ENCODE results near the gene ZNF417.
"Not testable (repeated sequence)": the region's sequence is repeated elsewhere in the genome, so short reads cannot be mapped to it uniquely, and the experiment has no call there.

Gene ZNF417

DNA sequence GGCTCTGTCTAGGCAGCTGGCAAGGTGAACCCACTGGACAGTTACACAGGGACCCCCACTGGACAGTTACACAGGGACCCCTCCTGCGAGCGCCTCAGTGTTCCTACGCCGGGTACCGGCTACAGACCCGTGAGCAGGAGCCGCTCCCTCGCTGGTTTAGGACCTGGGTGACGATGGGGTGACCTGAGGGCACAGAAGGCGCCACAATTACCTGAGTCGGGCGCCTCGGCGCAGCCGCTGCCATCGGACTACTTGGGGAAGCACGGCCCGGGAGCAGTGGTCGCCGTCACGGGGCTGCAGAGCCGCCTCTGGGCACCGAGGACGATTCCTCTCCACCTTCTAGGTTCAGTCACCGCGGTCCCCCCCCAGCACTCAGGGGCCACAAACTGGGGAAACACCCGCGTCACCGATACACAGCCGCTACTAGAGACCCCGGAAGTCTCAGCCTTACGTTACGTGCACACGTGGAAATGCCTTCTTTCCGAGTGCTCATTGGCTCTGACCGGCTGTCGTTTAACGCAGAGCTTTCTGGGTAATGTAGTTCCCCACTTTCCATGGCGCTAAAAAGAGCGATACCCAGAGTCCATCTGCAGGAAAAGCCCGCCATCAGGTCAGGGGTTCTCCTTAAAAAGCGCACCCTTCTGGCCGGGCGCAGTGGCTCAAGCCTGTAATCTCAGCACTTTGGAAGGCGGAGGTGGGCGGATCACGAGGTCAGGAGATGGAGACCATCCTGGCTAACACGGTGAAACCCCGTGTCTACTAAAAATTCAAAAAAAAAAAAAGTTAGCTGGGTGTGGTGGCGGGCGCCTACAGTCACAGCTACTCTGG, at the start of gene ZNF417:
Gene ZNF417 (minus strand): TSS at position 425 of the 828 bp plus-strand sequence. CDS start 181 bp downstream, at position 244.
- peak; percentile 83 for DNase-seq

DNA sequence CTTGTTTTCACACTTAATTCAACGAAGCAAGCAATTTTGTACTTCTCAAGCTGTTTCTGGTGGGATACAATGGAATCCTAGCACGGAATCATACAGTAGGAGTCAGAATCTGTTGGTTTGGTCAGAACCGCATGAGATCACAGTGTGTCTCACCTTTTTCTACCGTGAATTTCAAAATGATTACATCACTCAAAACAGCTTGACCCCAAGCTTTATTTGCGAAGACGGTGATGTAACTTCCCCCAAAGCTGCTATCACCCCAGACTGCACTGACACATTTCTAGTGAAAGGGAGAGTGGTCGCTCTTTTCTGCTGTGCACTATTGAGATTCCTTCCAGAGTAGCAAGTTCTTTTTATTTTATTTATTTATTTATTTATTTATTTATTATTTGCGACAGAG, 48.4 kb upstream of the ZNF417 start:
- no peak for DNase-seq

DNA sequence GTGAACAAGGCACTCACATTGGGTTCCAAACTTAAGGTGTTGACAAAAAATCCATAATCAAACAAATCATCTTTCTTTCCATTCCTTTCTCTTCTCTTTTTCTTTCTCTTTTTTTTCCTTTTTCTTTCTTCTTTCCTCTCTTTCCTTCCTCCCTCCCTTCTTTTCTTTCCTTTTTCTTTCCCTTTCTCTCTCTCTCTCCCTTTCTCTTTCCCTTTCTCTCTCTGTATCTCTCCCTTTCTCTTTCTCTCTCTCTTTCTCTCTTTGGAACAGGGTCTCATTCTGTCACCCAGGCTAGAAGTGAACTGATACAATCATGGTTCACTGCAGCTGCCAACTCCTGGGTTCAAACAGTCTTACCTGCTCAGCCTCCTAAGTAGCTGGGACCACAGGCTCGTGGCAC, 45.4 kb upstream of the ZNF417 start:
- DNase-seq: no peak

DNA sequence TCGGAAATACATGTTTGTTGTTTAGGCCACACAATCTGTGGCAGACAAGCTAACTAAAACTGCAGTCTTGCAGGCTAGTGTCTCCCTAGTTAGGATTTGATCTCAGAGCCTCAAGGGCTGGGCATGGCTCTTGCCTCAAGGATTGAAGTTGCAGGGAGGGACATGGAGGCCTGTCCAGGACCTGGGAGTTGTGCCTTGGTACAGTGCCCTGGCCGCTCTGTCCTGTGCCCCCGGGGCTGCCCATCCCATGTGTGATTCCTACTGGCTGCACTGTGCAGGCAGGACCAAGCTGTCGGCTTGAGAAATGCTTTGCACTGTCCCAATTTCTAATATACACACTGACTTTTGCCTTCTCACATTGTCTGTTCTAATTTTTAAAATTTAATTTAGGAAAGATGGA, 38.6 kb upstream of the ZNF417 start:
- no peak for DNase-seq

- DNase-seq: no peak
Measured at GRCh38 chr19:57949702-57950101, 33.3 kb upstream of the ZNF417 start.

DNA sequence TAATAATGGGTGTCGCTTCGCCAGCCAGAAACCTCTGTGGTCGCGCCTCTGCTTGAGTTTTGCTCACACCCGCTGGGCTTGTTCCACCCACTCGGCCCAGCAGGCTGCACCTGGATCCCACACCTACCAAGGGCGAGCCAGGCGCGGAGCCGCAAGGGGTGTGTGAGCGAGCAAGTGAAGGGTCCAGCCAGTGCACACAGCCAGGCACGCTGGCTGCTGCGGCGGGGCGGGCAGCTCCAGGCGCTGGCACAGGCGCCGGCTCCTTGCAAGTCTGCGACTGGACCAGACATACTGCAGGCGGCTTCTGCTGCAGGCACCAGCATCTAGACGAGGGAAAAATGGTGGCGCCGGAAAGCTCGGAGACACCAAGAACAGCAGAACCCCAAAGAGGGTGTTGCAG, 32.9 kb upstream of the ZNF417 start:
- DNase-seq: no peak

GRCh38 chr19:57947419-57948134, 31.2 kb upstream of the ZNF417 start, which contains the start of gene ZNF256:
Gene ZNF256 (minus strand): TSS chr19:57947706. CDS start chr19:57947474, 232 bp downstream.
- DNase-seq: peak; percentile 84

GRCh38 chr19:57947088-57947418, 30.7 kb upstream of the ZNF417 start:
- DNase-seq: no peak

GRCh38 chr19:57946316-57946715, 29.9 kb upstream of the ZNF417 start:
- no peak for DNase-seq

DNA sequence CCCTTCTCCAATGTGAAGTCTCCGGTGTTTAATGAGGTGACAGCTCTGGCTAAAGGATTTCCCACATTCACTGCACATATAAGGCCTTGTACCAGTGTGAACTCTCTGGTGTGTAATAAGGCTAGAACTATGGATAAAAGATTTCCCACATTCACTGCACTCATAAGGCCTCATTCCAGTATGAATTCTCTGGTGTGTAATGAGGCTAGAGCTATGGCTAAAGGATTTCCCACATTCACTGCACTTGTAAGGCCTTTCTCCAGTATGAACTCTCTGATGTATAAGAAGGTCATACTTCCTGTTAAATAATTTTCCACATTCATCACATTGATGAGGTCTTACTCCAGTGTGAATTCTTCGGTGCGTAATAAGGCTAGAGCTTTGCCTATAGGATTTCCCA, 25.2 kb upstream of the ZNF417 start:
- no peak for DNase-seq

- no peak for DNase-seq
Measured at GRCh38 chr19:57935731-57936130, 19.3 kb upstream of the ZNF417 start.

DNA sequence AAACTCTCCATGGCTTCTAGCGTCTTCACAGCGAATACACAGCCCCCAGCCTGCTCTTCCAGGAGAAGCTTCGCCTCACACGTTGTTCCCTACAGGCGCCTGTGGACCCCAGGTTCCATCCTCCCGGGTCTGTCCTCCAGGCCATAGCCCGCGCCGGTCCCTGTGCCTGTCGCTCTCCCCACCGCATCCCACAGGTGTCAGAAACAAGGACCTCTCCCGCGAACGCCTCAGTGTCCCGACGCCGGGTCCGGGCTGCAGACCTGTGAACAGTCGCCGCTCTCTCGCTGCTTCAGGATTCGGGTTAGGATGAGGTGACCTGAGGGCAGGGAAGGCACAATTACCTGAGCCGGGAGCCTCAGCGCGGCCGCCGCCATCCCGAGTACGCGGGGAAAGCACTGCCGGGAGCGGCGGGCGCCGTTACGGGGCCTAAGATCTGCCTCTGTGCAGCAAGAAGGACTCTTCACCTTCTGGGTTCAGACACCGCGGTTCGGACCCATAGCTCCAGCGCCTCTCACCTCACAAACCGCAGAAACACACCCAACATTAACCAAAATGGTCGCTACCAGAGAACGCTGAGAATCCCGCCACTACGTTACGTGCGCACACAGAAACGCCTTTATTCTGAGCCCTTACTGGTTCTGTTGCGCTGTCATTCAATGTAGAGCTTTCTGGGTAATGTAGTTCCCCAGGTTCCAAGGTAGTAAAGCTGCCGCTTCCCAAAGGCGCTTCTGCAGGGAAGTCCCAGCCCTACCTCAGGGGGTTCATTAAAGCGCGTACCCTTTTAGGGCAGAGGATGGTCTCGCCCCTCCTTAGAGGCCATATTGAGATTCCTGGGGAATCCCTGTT, 18.7 kb upstream of the ZNF417 start, which contains the start of gene ZNF418:
Gene ZNF418 (minus strand): TSS at position 583 of the 846 bp plus-strand sequence. CDS start 1,580 bp downstream, outside the sequence.
- peak; percentile 31 for DNase-seq

DNA sequence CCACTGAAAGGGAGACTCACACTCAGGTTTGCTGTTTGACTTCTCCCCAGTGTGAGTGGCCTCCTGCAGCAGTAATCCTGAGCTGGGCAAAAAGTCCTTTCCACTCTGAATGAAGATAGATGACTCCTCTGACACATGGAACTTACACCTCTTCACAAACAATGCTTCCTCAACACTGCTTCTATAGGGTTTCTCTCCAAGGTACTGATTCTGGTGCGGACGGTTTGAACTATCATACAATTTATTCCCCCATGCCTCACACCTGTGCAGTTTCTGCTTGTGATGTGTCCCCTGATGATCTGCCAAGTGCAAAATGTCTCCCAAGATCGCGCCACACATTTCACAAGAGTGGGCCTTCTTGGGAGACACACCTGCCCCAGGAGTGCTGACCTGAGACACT, 11.2 kb upstream of the ZNF417 start:
- DNase-seq: no peak

DNA sequence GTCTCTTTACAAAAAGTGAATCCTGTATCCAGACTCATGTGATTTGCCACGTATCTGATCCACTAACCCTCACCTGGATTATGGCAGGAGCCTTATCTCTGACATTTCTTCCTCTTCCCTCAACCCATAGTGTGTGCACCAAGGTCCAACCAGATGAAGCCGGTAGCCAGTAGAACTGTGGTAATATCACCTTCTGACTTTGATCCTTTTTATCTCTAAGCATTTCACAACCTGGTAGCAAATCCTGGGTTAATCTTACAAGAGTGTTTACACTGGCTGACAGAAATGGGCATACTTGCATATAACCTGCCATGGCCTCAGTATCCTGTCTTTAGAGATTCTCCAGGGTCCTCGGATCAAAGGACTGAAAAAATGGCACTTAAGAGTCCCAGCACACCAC, 1.9 kb downstream of the ZNF417 start:
- no peak for DNase-seq

DNA sequence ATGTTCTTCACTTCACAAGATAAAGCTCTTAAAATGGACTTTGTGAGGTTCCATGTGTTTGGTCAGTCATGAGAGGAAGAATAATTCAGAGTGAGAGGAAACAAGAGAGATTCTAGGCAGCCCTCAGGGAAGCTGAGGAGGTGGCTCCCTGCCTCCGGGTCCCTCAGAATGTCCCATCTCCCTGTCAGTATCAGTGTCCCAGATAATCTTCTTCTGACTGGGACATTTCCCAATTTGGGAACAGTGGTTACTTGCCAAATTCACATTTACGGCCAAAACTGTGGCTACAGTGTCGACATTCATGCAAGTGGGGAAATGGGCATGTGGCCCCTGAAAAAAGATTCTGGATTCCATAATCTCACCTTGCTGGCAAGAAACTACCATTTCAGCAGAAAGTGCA, 9.0 kb downstream of the ZNF417 start:
- DNase-seq: no peak

- DNase-seq: no peak
Measured at GRCh38 chr19:57905258-57905657, 11.1 kb downstream of the ZNF417 start.

DNA sequence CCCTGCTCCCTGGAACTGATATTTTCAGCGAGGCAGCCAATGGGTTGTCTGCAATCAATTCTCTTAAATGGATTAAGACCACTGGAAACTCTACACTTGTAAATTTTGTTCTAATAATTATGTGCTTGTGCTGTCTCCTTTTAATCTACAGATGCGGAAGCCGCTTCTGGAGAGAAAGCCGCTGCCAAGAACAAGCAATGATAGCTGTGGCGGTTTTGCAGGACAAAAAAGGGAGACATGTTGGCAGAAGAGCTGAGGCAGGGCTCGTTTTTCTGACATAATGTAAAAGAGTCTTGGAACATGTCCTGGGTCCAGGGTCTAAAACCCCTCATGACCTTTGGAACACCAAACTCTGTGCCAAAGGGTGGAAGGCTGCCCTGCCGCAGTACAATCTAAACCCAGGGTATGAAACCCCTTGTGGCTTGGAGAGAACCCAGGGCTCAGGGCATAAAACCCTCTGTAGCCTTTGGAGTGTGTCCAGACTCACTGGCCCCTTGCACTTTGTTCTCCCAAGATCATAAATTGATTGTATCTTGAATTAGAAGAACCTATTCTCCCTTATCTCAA, 12.7 kb downstream of the ZNF417 start:
- no peak for DNase-seq

DNA sequence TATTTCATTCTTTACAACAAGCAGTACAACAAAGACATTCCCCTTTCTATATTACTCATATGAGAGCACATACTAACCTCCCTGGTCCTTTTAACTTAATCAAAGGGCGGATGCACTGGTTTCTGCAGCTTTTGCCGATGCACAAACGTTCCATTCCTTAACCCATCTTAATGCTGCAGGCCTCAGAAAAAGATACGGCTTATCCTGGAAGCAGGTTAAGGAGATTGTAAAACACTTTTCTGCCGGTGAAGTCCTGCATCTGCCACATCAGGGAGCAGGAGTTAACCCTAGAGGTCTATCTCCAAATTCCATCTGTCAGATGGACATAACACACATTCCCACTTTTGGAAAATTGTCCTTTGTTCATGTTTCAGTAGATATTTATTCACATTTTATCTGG, 16.1 kb downstream of the ZNF417 start:
- no peak for DNase-seq

- not testable (repeated sequence) for DNase-seq
Measured at GRCh38 chr19:57890706-57891105, 25.7 kb downstream of the ZNF417 start.

GRCh38 chr19:57888560-57889231, 27.7 kb downstream of the ZNF417 start, which contains the start of gene ZNF814:
Gene ZNF814 (minus strand): TSS chr19:57889037. CDS start chr19:57888802, 235 bp downstream.
- peak; percentile 81 for DNase-seq

DNA sequence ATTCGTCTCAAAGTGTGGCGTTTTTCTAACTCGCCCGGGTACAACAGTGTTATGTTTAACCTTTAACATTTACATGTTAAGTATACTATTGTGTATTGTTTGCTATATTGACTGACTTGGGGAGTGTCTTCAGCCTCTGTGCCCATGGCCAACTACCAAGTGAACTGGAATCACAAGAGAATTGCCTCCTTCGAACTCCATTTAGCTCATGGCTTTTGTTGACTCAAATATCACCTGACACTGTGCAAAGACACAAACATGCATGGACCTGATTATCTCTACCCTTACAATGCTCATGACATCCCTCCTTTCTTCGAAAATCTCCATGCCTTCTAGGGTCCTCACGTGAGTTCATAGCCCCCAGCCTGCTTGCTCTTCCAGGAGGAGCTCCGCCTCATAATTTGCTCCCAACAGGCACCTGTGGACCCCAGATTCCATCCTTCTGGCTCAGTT, 28.3 kb downstream of the ZNF417 start:
- no peak for DNase-seq

Data from activated CD4-positive, alpha-beta T cell treated with anti-CD3 and anti-CD28 coated beads, Interleukin-2, amount 50 U/mL, for 1 hour (primary cell).